Keratinocyte (primary cell): ENCODE data around the gene CAPZB. TPM values are rescaled to one million over a fixed set of nuclear protein-coding genes. Genes with fewer than 3 reads are reported as not detected.

Experiments
- DNase-seq: peaks from one replicate; pipeline ENCODE4 v3.0.0-alpha.2; 2011; ENCODE audit warnings: low read depth, missing footprints, low spot score
- FAIRE-seq: peaks from 2 replicates; lab custom pipeline; 2011; peaks lifted over from hg19 to GRCh38; lab: Jason Lieb, UNC
- H2AFZ ChIP-seq: 2 replicates; pipeline ENCODE4 v1.6.0; 2012; ENCODE audit warnings: low read length, control low read depth, inconsistent platforms; ENCODE audit not compliant: control insufficient read depth
- H3K27ac ChIP-seq: 2 replicates; pipeline ENCODE4 v1.5.1; 2011; ENCODE audit warnings: low read length; ENCODE audit not compliant: control insufficient read depth, insufficient read depth
- H3K27me3 ChIP-seq: 3 replicates; pipeline ENCODE4 v1.6.0; 2011; ENCODE audit warnings: low read length; ENCODE audit not compliant: control insufficient read depth, insufficient read depth; ENCODE audit errors: extremely low read depth
- H3K36me3 ChIP-seq, 2 experiments: 2 replicates in 1 of 2; 3 replicates in 1 of 2; pipeline ENCODE4 v1.5.1; 2011; ENCODE audit warnings: low read length in 2 of 2, mild to moderate bottlenecking in 1 of 2; ENCODE audit not compliant: control insufficient read depth in 2 of 2, insufficient read depth in 2 of 2; ENCODE audit errors: extremely low read depth in 1 of 2
- H3K4me1 ChIP-seq: 3 replicates; pipeline ENCODE4 v1.5.1; 2011; ENCODE audit warnings: low read length; ENCODE audit not compliant: control insufficient read depth, insufficient read depth; ENCODE audit errors: extremely low read depth
- H3K4me2 ChIP-seq: 3 replicates; pipeline ENCODE4 v1.6.0; 2011; ENCODE audit warnings: low read depth, low read length; ENCODE audit not compliant: control insufficient read depth, insufficient read depth; ENCODE audit errors: extremely low read depth
- H3K4me3 ChIP-seq, 3 experiments: fragments of 200-600 bp in 1 of 3; sonication (generic) in 1 of 3; 2 replicates in 2 of 3; 3 replicates in 1 of 3; pipeline ENCODE4 v1.5.1; 2011 to 2016; ENCODE audit warnings: low read length in 3 of 3, mild to moderate bottlenecking in 3 of 3, control low read depth in 2 of 3, inconsistent platforms in 1 of 3, low read depth in 1 of 3, mixed read lengths in 1 of 3, mixed run types in 1 of 3, moderate library complexity in 1 of 3; ENCODE audit not compliant: control insufficient read depth in 2 of 3, insufficient read depth in 2 of 3; ENCODE audit errors: extremely low read depth in 1 of 3
- H3K79me2 ChIP-seq: 2 replicates; pipeline ENCODE4 v1.6.0; 2012; ENCODE audit warnings: low read length; ENCODE audit not compliant: control insufficient read depth, insufficient read depth
- H3K9ac ChIP-seq: 3 replicates; pipeline ENCODE4 v1.6.0; 2011; ENCODE audit warnings: low read length; ENCODE audit not compliant: control insufficient read depth, insufficient read depth; ENCODE audit errors: extremely low read depth
- H3K9me1 ChIP-seq: 3 replicates; pipeline ENCODE4 v1.6.0; 2011; ENCODE audit warnings: low read length; ENCODE audit not compliant: control insufficient read depth, insufficient read depth; ENCODE audit errors: extremely low read depth
- H3K9me3 ChIP-seq: 2 replicates; pipeline ENCODE4 v1.5.1; 2012; ENCODE audit warnings: low read depth, low read length; ENCODE audit not compliant: control insufficient read depth
- H4K20me1 ChIP-seq: 3 replicates; pipeline ENCODE4 v1.6.0; 2011; ENCODE audit warnings: low read length; ENCODE audit not compliant: control insufficient read depth, insufficient read depth; ENCODE audit errors: extremely low read depth
- EZH2 ChIP-seq: IDR thresholded peaks from one replicate; pipeline ENCODE4 v1.6.1; 2012; ENCODE audit warnings: inconsistent platforms, mild to moderate bottlenecking, low read length, moderate library complexity
- dilution Hi-C: fragments of 300-500 bp; cut with MboI; formaldehyde crosslinking; loops from one replicate; pipeline ENCODE4 v1.7.0; 2020; ENCODE audit warnings: low sequenced_read_pairs; ENCODE audit not compliant: extremely low pct_ligation_motif_present
- polyA plus RNA-seq, 5 experiments: library from polyadenylated mRNA; depleted of rRNA in 3 of 5; stranded (reverse) in 3 of 5; stranded (forward) in 1 of 5; unstranded in 1 of 5; fragments of >200 nt; gene quantifications; 1 replicate in 1 of 5; 2 replicates in 3 of 5; 3 replicates in 1 of 5; pipeline versions ENCODE4 v1.2.1 to v1.2.3, GENCODE V29; 2011 to 2012; ENCODE audit warnings: missing spikeins in 2 of 5, low read depth in 1 of 5, low replicate concordance in 1 of 5
- TF ChIP-seq, protein P1 (sequence below), 3 experiments: IDR thresholded peaks in 1 of 3; conservative IDR thresholded peaks in 1 of 3; optimal IDR thresholded peaks in 1 of 3; 2 replicates in 2 of 3; 3 replicates in 1 of 3; pipeline versions ENCODE3 to v1.5.1; 2011; ENCODE audit warnings: low read length in 3 of 3, mild to moderate bottlenecking in 3 of 3, moderate library complexity in 2 of 3, control low read depth in 1 of 3, inconsistent platforms in 1 of 3; ENCODE audit not compliant: insufficient read depth in 2 of 3; ENCODE audit errors: extremely low read depth in 1 of 3

CAPZB gene
- polyA plus RNA-seq, 1 donor (not counting 4 experiments of a cell fraction or from before 2014, with no cell fraction given) = 193 TPM

- DNase-seq = no peak
- dilution Hi-C loops = no loop called here
- no peak for TF ChIP-seq EZH2
- TF ChIP-seq, protein P1, sequence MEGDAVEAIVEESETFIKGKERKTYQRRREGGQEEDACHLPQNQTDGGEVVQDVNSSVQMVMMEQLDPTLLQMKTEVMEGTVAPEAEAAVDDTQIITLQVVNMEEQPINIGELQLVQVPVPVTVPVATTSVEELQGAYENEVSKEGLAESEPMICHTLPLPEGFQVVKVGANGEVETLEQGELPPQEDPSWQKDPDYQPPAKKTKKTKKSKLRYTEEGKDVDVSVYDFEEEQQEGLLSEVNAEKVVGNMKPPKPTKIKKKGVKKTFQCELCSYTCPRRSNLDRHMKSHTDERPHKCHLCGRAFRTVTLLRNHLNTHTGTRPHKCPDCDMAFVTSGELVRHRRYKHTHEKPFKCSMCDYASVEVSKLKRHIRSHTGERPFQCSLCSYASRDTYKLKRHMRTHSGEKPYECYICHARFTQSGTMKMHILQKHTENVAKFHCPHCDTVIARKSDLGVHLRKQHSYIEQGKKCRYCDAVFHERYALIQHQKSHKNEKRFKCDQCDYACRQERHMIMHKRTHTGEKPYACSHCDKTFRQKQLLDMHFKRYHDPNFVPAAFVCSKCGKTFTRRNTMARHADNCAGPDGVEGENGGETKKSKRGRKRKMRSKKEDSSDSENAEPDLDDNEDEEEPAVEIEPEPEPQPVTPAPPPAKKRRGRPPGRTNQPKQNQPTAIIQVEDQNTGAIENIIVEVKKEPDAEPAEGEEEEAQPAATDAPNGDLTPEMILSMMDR (optimal IDR thresholded peaks at IDR 0.05 in 1 of 3, IDR thresholded peaks at IDR 0.05 in 1 of 3, conservative IDR thresholded peaks at IDR 0.05 in 1 of 3; ENCODE audit: extremely low read depth in 1 of 3, insufficient read depth in 2 of 3, low read length in 3 of 3) = peak in 1 of 3 experiments; percentile 43
- Histone ChIP-seq H3K9ac (no peak overlapping the region), H3K4me3 (no peak overlapping the region), H3K9me3 (no peaks in the 10 kb centered on the region), H3K79me2 (peaks cover 57% of the 10 kb centered on the region), H3K4me1 (peaks cover 20% of the 10 kb centered on the region), H4K20me1 (peaks cover 12% of the 10 kb centered on the region), H3K27me3 (no peaks in the 10 kb centered on the region), H3K36me3 (peaks cover 17 to 18% of the 10 kb centered on the region in 2 experiments), H3K4me2 (no peak overlapping the region), H3K27ac (no peak overlapping the region), H3K9me1 (peaks cover 3% of the 10 kb centered on the region), H2AFZ (no peak overlapping the region)
- FAIRE-seq = no peak
These were observed 98.3 kb downstream of the CAPZB start for GRCh38 chr1:19387045-19387467.

GRCh38 chr1:19385869-19386591, 99.3 kb downstream of the CAPZB start:
- H3K27me3 ChIP-seq = no peaks in the 10 kb centered on the region
- H3K4me3 ChIP-seq = no peak overlapping the region
- H3K27ac ChIP-seq = no peak overlapping the region
- no peak overlapping the region for H3K9ac ChIP-seq
- H3K9me1 ChIP-seq = peaks cover 3% of the 10 kb centered on the region
- peaks cover 17 to 22% of the 10 kb centered on the region in 2 experiments for H3K36me3 ChIP-seq
- H2AFZ ChIP-seq = no peak overlapping the region
- dilution Hi-C loops = no loop called here
- H3K9me3 ChIP-seq = no peaks in the 10 kb centered on the region
- H3K4me2 ChIP-seq = no peak overlapping the region
- TF ChIP-seq, protein P1 (optimal IDR thresholded peaks at IDR 0.05 in 1 of 3, IDR thresholded peaks at IDR 0.05 in 1 of 3, conservative IDR thresholded peaks at IDR 0.05 in 1 of 3; ENCODE audit: extremely low read depth in 1 of 3, insufficient read depth in 2 of 3, low read length in 3 of 3) = no peak
- TF ChIP-seq EZH2 = no peak
- H3K4me1 ChIP-seq = peaks cover 17% of the 10 kb centered on the region
- DNase-seq (no peak), FAIRE-seq (no peak)
- H4K20me1 ChIP-seq = peaks cover 7% of the 10 kb centered on the region
- H3K79me2 ChIP-seq = peaks cover 49% of the 10 kb centered on the region
